ENCODE data around the gene VWA1.

DNA sequence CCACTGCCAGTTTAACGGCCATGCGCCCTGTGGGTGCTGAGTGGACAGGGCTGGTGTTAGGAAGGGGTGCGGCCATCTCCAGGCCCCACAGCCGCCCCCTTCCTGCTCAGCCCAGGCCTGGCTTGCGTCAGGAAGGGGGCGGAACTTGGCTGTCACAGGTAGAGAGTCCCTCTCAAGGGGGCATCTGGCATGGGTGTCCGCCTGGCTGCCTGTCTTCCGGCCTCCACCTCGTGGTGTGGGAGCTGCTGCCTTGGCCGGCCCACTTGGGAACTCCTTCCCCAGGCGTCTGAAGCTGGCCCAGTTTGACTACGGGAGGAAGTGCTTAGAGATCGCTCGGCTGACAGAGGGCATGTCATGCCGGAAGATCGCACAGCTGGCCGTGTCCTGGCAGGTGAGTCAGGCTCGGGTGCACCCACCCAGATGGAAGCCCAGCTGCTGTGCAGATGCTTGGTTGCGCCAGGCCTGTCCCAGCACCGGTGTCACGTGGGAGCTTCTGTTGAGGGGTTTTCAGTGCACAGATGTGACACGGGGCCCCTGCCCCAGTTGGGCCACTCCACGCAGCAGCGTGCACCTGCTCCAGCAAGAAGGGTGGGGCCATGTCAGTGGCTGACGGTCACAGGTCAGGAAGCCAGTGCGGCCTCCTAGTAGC, 27.0 kb downstream of the VWA1 start:
- TF ChIP-seq POLR2A (IDR thresholded peaks at IDR 0.05; ENCODE audit: low read length), result no peak
- no peak for TF ChIP-seq CTCF (IDR thresholded peaks at IDR 0.05)
- TF ChIP-seq RFX5 (IDR thresholded peaks at IDR 0.05), result no peak
- no peak for TF ChIP-seq HDAC2 (IDR thresholded peaks at IDR 0.05)
- TF ChIP-seq PHF8 (IDR thresholded peaks at IDR 0.05; ENCODE audit: borderline replicate concordance, low read depth), result no peak
- TF ChIP-seq TP53 (CRISPR knock-in tag; IDR thresholded peaks at IDR 0.05), result no peak
